Ovary (tissue), 9 donors: ENCODE data around the gene IFIT3. TPM values are rescaled to one million over a fixed set of nuclear protein-coding genes. Genes with fewer than 3 reads are reported as not detected.
"Not testable (repeated sequence)": the region's sequence is repeated elsewhere in the genome, so short reads cannot be mapped to it uniquely, and the experiment has no call there.

Experiments
- DNase-seq, 5 donors: peaks; one replicate each; pipeline ENCODE4 v3.0.0-alpha.2; 2019 to 2020
- H3K27ac ChIP-seq, 2 donors: fragments of 200-600 bp; one replicate each; pipeline versions ENCODE4 v1.5.1 to v1.8.0; 2019 to 2022
- H3K27me3 ChIP-seq: fragments of 200-600 bp; one replicate; pipeline ENCODE4 v1.8.0; 2022
- H3K36me3 ChIP-seq: fragments of 200-600 bp; sonication (generic); one replicate; pipeline ENCODE4 v1.5.1; 2019
- H3K4me1 ChIP-seq: one replicate; pipeline ENCODE4 v1.8.1; 2013; ENCODE audit warnings: mild to moderate bottlenecking, moderate library complexity; ENCODE audit not compliant: insufficient read depth
- H3K4me3 ChIP-seq: fragments of 200-600 bp; sonication (generic); one replicate; pipeline ENCODE4 v1.5.1; 2017
- H3K9me3 ChIP-seq, 2 donors: fragments of 200-600 bp in 1 of 2; sonication (generic) in 1 of 2; one replicate each; pipeline versions ENCODE4 v1.5.1 to v1.8.1; 2013 to 2019; ENCODE audit warnings: mild to moderate bottlenecking in 1 of 2, moderate library complexity in 1 of 2
- EP300 ChIP-seq: sonication (generic); formaldehyde crosslinking; IDR thresholded peaks from one replicate; pipeline ENCODE4 v1.6.1; 2017; ENCODE audit warnings: antibody characterized with exemption
- POLR2A ChIP-seq: fragments of 450-650 bp; IDR thresholded peaks from one replicate; pipeline ENCODE4 v1.6.1; 2017; ENCODE audit warnings: antibody characterized with exemption, mild to moderate bottlenecking, moderate library complexity
- WGBS, 3 donors: extraction: QIAGEN DNeasy Blood & Tissue Kit in 1 of 3; methylation state at CpG; one replicate each; pipeline versions ENCODE4 v1.1.5 to v1.1.7; 2013 to 2017; 5-methylcytosine and 5-hydroxymethylcytosine counted together
- intact Hi-C, 4 donors: fragments of 100-400 bp; cut with DNase I; formaldehyde crosslinking; loops; one replicate each; pipeline versions ENCODE4 v1.11.0 to v1.15.1; 2022 to 2023
- polyA plus RNA-seq, 2 donors: library from polyadenylated mRNA; stranded (reverse); fragments of 200-250 nt in 1 of 2; fragments of 350-450 nt in 1 of 2; fragmentation: Illumina TruSeq in 1 of 2; extraction: RNeasy Lipid Tissue Mini Kit (QIAGEN cat#74804) in 1 of 2; gene quantifications; one replicate each; pipeline ENCODE4 v1.2.3, GENCODE V29; 2013 to 2014
- total RNA-seq, 7 donors: library from RNA; depleted of rRNA in 2 of 7; stranded (reverse); fragments of >200 nt in 2 of 7; fragmentation: NEBNext Ultra II Directional in 3 of 7; extraction: Animal tissue kit (Norgen Biotek cat#: 25700) in 3 of 7; gene quantifications; one replicate each; pipeline versions ENCODE4 v1.1.0 to v1.2.4, GENCODE V29; 2016 to 2023
- TF ChIP-seq, protein P1 (sequence below), 3 donors: fragments of 450-650 bp in 2 of 3; fragments of 200-600 bp in 1 of 3; IDR thresholded peaks; one replicate each; pipeline versions ENCODE4 v1.5.1 to v1.8.0; 2016 to 2022; ENCODE audit warnings: antibody characterized with exemption in 3 of 3, mild to moderate bottlenecking in 1 of 3
- donor health status: DM: no; HTN: no; CAD: no; lungs with moderate emphysema.
- donor health status: DM: no; HTN: no; CAD: no.
- donor health status: Bipolar disorder and iron deficiency.
- donor health status: DM: yes; HTN: yes; CAD: no.
- donor health status: DM: no; HTN: no; CAD: no.
- donor health status: DM: yes; HTN: yes; CAD: no.

IFIT3 gene
- total and polyA plus RNA-seq, 9 donors: 5.7 to 31.5 (median 12.2) TPM

DNA sequence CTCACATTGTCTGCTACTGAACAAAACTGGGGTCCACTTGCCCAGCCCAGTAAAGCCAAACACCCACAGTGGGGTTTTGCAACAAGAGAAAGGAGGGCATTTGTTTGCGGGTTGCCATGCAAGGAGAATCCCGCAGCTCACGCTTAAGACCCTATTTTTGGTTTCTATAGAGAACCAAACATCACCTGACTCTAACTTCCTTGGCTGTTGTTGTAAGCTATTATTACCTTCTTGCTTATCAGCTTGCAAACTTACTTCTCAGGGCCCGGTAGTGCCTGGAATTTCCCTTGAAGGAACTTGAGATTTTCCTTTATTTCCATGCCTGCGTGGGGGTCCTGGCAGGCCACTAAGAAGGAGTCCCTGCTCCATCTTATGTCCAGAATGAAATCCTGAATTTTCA lies 20.7 kb downstream of the IFIT3 start:
- no peak for DNase-seq
- Histone ChIP-seq H3K9me3 (no peaks in the 10 kb centered on the region), H3K27me3 (no peaks in the 10 kb centered on the region), H3K36me3 (no peaks in the 10 kb centered on the region), H3K27ac (no peak overlapping the region), H3K4me1 (peaks cover 7% of the 10 kb centered on the region), H3K4me3 (no peak overlapping the region)
- TF ChIP-seq, protein P1, sequence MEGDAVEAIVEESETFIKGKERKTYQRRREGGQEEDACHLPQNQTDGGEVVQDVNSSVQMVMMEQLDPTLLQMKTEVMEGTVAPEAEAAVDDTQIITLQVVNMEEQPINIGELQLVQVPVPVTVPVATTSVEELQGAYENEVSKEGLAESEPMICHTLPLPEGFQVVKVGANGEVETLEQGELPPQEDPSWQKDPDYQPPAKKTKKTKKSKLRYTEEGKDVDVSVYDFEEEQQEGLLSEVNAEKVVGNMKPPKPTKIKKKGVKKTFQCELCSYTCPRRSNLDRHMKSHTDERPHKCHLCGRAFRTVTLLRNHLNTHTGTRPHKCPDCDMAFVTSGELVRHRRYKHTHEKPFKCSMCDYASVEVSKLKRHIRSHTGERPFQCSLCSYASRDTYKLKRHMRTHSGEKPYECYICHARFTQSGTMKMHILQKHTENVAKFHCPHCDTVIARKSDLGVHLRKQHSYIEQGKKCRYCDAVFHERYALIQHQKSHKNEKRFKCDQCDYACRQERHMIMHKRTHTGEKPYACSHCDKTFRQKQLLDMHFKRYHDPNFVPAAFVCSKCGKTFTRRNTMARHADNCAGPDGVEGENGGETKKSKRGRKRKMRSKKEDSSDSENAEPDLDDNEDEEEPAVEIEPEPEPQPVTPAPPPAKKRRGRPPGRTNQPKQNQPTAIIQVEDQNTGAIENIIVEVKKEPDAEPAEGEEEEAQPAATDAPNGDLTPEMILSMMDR (IDR thresholded peaks at IDR 0.05): no peak
- TF ChIP-seq POLR2A (no peak), EP300 (no peak)
- intact Hi-C loops: no loop called here
- WGBS, 3 donors: 80 to 83% (median 82%) methylated on average over 5 of the region's 5 CpGs

DNA sequence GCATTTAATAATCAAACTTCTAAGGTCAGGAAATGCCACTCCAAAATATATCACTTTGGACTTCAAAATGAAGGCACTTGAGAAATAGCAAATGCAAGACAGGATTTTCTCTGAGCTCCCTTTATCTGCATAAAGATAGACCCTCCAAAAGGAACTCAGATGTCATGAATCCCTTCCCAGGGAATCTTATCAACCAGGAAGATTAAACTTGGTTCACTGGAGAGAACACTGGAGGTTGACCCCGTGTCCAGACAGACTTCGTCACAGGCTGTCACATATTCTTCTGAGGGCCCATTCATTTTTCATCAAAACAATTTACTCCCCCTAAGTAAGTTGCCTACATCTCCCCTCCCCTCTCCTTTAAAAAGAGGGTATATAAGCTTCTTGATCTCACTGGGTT lies 21.2 kb downstream of the IFIT3 start:
- H3K4me1 ChIP-seq: peaks cover 7% of the 10 kb centered on the region
- no peak for TF ChIP-seq EP300
- TF ChIP-seq POLR2A: no peak
- no peak overlapping the region for H3K4me3 ChIP-seq
- H3K27ac ChIP-seq: no peak overlapping the region
- H3K36me3 ChIP-seq: no peaks in the 10 kb centered on the region
- H3K27me3 ChIP-seq: no peaks in the 10 kb centered on the region
- intact Hi-C loops: no loop called here
- DNase-seq: no peak
- no peaks in the 10 kb centered on the region for H3K9me3 ChIP-seq
- WGBS, 3 donors: 63 to 76% (median 75%) methylated on average over 2 of the region's 2 CpGs

DNA sequence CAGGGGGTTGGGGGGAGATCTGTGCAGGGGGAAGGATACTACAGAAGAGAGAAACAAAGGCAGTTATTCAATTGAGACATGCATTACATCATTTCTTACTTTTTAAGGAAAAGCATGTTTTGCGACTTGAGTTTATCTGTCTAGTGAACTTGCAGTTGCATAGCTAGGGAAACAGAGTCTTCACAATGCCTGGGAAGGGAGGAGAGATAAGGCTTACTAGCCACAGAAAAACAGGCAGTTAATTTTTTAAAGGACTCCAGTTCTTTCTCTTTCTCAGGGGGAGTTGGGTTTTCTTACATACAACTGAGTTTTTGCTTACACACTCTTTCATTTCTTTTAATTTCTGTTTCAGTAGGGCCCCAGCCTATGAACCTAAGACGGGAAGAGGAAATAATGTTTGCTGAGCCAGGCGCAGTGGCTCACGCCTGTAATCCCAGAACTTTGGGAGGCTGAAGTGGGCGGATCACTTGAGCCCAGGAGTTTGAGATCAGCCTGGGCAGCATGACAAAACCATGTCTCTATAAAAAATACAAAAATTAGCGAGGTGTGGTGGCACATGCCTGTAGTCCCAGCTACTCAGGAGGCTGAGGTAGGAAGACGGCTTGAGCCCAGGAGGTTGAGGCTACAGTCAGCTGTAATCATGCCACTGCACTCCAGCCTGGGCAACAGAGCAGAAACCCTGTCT lies 23.0 kb downstream of the IFIT3 start:
- DNase-seq: peak in 1 of 5 donors; percentile 39
- intact Hi-C loops, H3K4me3 ChIP-seq, H3K4me1 ChIP-seq, H3K36me3 ChIP-seq, H3K9me3 ChIP-seq, H3K27me3 ChIP-seq: not testable (repeated sequence)
- H3K27ac ChIP-seq: peak overlapping the region; percentile 44 to 77
- 12 to 14% (median 12%) methylated on average over 7 of the region's 7 CpGs for WGBS, 3 donors

DNA sequence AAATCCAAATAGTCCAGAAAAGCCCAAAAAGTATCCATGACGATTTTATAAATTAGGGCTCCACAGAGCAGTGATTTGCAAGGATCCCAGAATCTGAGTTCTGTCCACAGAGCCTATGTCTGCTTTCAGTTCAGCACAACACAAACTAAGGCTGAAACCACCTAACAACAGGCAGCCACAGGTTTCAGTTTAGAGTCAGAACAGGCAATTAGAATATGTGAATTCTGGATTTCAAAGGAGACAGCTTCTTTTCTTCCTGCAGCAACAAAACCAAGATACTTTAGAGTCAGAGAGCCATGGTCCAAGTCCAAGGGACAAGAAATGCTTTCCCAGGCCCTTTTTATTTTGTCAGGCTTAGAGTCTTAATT lies 23.6 kb downstream of the IFIT3 start:
- H3K9me3 ChIP-seq: no peaks in the 10 kb centered on the region
- WGBS, 3 donors: 8 to 14% (median 14%) methylated on average over 1 of the region's 1 CpG
- no peaks in the 10 kb centered on the region for H3K27me3 ChIP-seq
- no peak overlapping the region for H3K4me3 ChIP-seq
- H3K27ac ChIP-seq: peak overlapping the region; percentile 44 to 77
- TF ChIP-seq POLR2A (no peak), EP300 (no peak)
- TF ChIP-seq, protein P1 (IDR thresholded peaks at IDR 0.05): no peak
- peaks cover 7% of the 10 kb centered on the region for H3K4me1 ChIP-seq
- no peak for DNase-seq
- H3K36me3 ChIP-seq: no peaks in the 10 kb centered on the region
- intact Hi-C loops: no loop called here

DNA sequence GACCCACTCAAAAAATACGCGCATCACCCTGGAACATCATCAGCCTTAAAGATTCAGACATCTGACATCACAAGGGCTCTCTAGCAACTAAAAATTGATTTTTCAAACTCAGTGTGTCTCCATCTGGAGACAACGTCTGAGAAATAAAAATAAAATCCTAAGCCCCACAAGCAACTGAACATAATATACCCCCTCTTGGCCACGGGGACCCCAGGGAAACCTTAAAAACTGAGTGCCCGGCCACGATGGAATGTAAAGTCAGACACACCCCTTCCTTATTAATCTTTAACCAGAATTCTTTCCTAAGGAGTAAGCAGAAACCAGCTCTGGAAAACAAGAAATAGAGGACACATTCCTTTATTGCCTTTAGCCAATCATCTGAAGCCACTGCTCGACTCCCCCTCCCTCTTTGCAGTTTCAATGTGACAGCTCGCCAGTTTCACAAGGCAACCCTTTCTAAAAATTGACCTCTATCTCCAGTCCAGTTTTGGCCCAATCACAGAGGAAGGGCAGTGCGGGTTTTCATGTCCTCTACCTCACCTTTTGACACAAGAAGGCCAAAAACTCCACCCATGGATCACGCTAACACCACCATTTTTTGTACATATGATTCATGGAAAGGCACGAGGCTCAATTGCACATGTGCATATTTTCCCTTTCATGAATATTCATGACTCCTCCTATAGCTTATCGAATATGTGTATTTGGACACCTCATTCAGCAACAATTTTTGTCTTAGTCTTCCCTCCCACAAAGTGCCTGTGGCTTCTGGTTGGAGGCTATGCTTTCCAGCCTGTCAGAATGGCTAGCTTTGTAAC lies 24.2 kb downstream of the IFIT3 start:
- Histone ChIP-seq H3K4me1 (peaks cover 7% of the 10 kb centered on the region), H3K4me3 (no peak overlapping the region), H3K27ac (peak overlapping the region; percentile 44 to 77), H3K36me3 (no peaks in the 10 kb centered on the region), H3K27me3 (no peaks in the 10 kb centered on the region), H3K9me3 (no peaks in the 10 kb centered on the region)
- intact Hi-C loops: no loop called here
- DNase-seq: peak in 2 of 5 donors; percentile 32 to 37
- TF ChIP-seq POLR2A (no peak), EP300 (no peak)
- TF ChIP-seq, protein P1 (IDR thresholded peaks at IDR 0.05): no peak
- WGBS, 3 donors: 10 to 26% (median 22%) methylated on average over 12 of the region's 12 CpGs
